ENCODE results near the gene DTNB.

The DTNB gene

GRCh38 chr2:25473758-25474340 lies 199.5 kb downstream of the DTNB start:
- no peak for TF ChIP-seq CTCF (IDR thresholded peaks at IDR 0.05; ENCODE audit: low read depth, low read length, missing control alignments)
- no peak for DNase-seq (ENCODE audit: extremely low read depth, low read depth)
- H3K4me3 ChIP-seq (replicated peaks; ENCODE audit: low read depth, low read length): no peak overlapping the region

- no peak for DNase-seq (ENCODE audit: extremely low read depth, low read depth)
- TF ChIP-seq CTCF (IDR thresholded peaks at IDR 0.05; ENCODE audit: low read depth, low read length, missing control alignments): no peak
- H3K4me3 ChIP-seq (replicated peaks; ENCODE audit: low read depth, low read length): no peak overlapping the region
These were observed 200.2 kb downstream of the DTNB start for GRCh38 chr2:25473131-25473530.

GRCh38 chr2:25470806-25471205 lies 202.6 kb downstream of the DTNB start:
- no peak for TF ChIP-seq CTCF (IDR thresholded peaks at IDR 0.05; ENCODE audit: low read depth, low read length, missing control alignments)
- no peak overlapping the region for H3K4me3 ChIP-seq (replicated peaks; ENCODE audit: low read depth, low read length)
- DNase-seq (ENCODE audit: extremely low read depth, low read depth): no peak

- H3K4me3 ChIP-seq (replicated peaks; ENCODE audit: low read depth, low read length): no peak overlapping the region
- no peak for DNase-seq (ENCODE audit: extremely low read depth, low read depth)
- TF ChIP-seq CTCF (IDR thresholded peaks at IDR 0.05; ENCODE audit: low read depth, low read length, missing control alignments): no peak
These were observed 205.6 kb downstream of the DTNB start for GRCh38 chr2:25467743-25468142.

GRCh38 chr2:25462021-25462420 lies 211.4 kb downstream of the DTNB start:
- TF ChIP-seq CTCF (IDR thresholded peaks at IDR 0.05; ENCODE audit: low read depth, low read length, missing control alignments): no peak

GRCh38 chr2:25460261-25460905 lies 213.0 kb downstream of the DTNB start:
- no peak for TF ChIP-seq CTCF (IDR thresholded peaks at IDR 0.05; ENCODE audit: low read depth, low read length, missing control alignments)
- no peak overlapping the region for H3K4me3 ChIP-seq (replicated peaks; ENCODE audit: low read depth, low read length)
- DNase-seq (ENCODE audit: extremely low read depth, low read depth): no peak

More at GRCh38 chr2:25462021-25462420, 211.4 kb downstream of the DTNB start:
- no peak overlapping the region for H3K4me3 ChIP-seq (replicated peaks; ENCODE audit: low read depth, low read length)
- DNase-seq (ENCODE audit: extremely low read depth, low read depth): no peak

All from HFF-Myc (cell line).